DND-41 (cell line): Measurements from ENCODE around the gene TREML1.

Experiments used
- CTCF ChIP-seq: IDR thresholded peaks from 2 replicates; pipeline ENCODE4 v1.5.1; 2012; ENCODE audit warnings: borderline replicate concordance, low read length, moderate library complexity, mild to moderate bottlenecking; ENCODE audit not compliant: poor library complexity, severe bottlenecking; ENCODE audit errors: extremely low read depth
- EZH2 ChIP-seq: IDR thresholded peaks from 3 replicates; pipeline ENCODE4 v1.6.1; 2012; ENCODE audit warnings: borderline replicate concordance, low read depth, mild to moderate bottlenecking, moderate library complexity, low read length, inconsistent platforms; ENCODE audit not compliant: severe bottlenecking

- TF ChIP-seq CTCF (no peak), EZH2 (no peak)
Observed at GRCh38 chr6:41153992-41154625, at the start of gene TREML1.
